ENCODE measurements around the gene C8G. TPM values are rescaled to one million over a fixed set of nuclear protein-coding genes. Genes with fewer than 3 reads are reported as not detected.

C8G gene
- total and polyA plus RNA-seq, 2 experiments from 2014 or later: 4.4 to 10.8 TPM

GRCh38 chr9:136934277-136934676 lies 10.8 kb upstream of the C8G start:
- no peaks in the 10 kb centered on the region for H3K9me3 ChIP-seq (ENCODE audit: low read depth)
- H3K36me3 ChIP-seq: no peaks in the 10 kb centered on the region
- H3K27ac ChIP-seq: no peak overlapping the region
- H3K4me1 ChIP-seq (ENCODE audit: low read depth): no peaks in the 10 kb centered on the region
- no peaks in the 10 kb centered on the region for H3K27me3 ChIP-seq
- no peak overlapping the region for H3K4me3 ChIP-seq
- no peak for TF ChIP-seq CTCF (IDR thresholded peaks at IDR 0.05; ENCODE audit: low read depth, low read length)
- no peak for DNase-seq (ENCODE audit: low read depth in 1 of 2, low spot score in 1 of 2)

GRCh38 chr9:136935651-136936050 lies 9.4 kb upstream of the C8G start:
- Histone ChIP-seq H3K36me3 (peaks cover 8% of the 10 kb centered on the region), H3K4me1 (ENCODE audit: low read depth) (no peaks in the 10 kb centered on the region), H3K9me3 (ENCODE audit: low read depth) (no peaks in the 10 kb centered on the region), H3K4me3 (no peak overlapping the region), H3K27me3 (no peaks in the 10 kb centered on the region), H3K27ac (no peak overlapping the region)
- DNase-seq (ENCODE audit: low read depth in 1 of 2, low spot score in 1 of 2): no peak
- TF ChIP-seq CTCF (IDR thresholded peaks at IDR 0.05; ENCODE audit: low read depth, low read length): no peak

GRCh38 chr9:136936645-136937170 lies 8.3 kb upstream of the C8G start:
- peaks cover 19% of the 10 kb centered on the region for H3K36me3 ChIP-seq
- no peak overlapping the region for H3K4me3 ChIP-seq
- H3K27ac ChIP-seq: no peak overlapping the region
- no peak for TF ChIP-seq CTCF (IDR thresholded peaks at IDR 0.05; ENCODE audit: low read depth, low read length)
- no peaks in the 10 kb centered on the region for H3K27me3 ChIP-seq
- no peaks in the 10 kb centered on the region for H3K9me3 ChIP-seq (ENCODE audit: low read depth)
- H3K4me1 ChIP-seq (ENCODE audit: low read depth): no peaks in the 10 kb centered on the region
- DNase-seq (ENCODE audit: low read depth in 1 of 2, low spot score in 1 of 2): no peak

GRCh38 chr9:136937186-136938001 lies 7.6 kb upstream of the C8G start:
- TF ChIP-seq CTCF (IDR thresholded peaks at IDR 0.05; ENCODE audit: low read depth, low read length): no peak
- H3K36me3 ChIP-seq: peaks cover 26% of the 10 kb centered on the region
- no peaks in the 10 kb centered on the region for H3K27me3 ChIP-seq
- no peak overlapping the region for H3K27ac ChIP-seq
- no peaks in the 10 kb centered on the region for H3K9me3 ChIP-seq (ENCODE audit: low read depth)
- no peaks in the 10 kb centered on the region for H3K4me1 ChIP-seq (ENCODE audit: low read depth)
- H3K4me3 ChIP-seq: no peak overlapping the region
- DNase-seq (ENCODE audit: low read depth in 1 of 2, low spot score in 1 of 2): no peak

- Histone ChIP-seq H3K27me3 (no peaks in the 10 kb centered on the region), H3K4me3 (no peak overlapping the region), H3K4me1 (ENCODE audit: low read depth) (no peaks in the 10 kb centered on the region), H3K9me3 (ENCODE audit: low read depth) (no peaks in the 10 kb centered on the region), H3K36me3 (peaks cover 26% of the 10 kb centered on the region), H3K27ac (no peak overlapping the region)
- DNase-seq (ENCODE audit: low read depth in 1 of 2, low spot score in 1 of 2): no peak
- no peak for TF ChIP-seq CTCF (IDR thresholded peaks at IDR 0.05; ENCODE audit: low read depth, low read length)
Measured at GRCh38 chr9:136939431-136939995, 5.5 kb upstream of the C8G start.
